Stimulated activated CD4-positive, alpha-beta T cell treated with anti-CD3 and anti-CD28 coated beads, Interleukin-2, amount 100 ng/mL, for 4 hours (primary cell): ENCODE data around the gene ZBTB26.
"Not testable (repeated sequence)": the region's sequence is repeated elsewhere in the genome, so short reads cannot be mapped to it uniquely, and the experiment has no call there.

Experiments
- DNase-seq: peaks from one replicate; pipeline ENCODE4 v3.0.0-alpha.2; 2020; ENCODE audit warnings: low read depth

ZBTB26 gene

DNA sequence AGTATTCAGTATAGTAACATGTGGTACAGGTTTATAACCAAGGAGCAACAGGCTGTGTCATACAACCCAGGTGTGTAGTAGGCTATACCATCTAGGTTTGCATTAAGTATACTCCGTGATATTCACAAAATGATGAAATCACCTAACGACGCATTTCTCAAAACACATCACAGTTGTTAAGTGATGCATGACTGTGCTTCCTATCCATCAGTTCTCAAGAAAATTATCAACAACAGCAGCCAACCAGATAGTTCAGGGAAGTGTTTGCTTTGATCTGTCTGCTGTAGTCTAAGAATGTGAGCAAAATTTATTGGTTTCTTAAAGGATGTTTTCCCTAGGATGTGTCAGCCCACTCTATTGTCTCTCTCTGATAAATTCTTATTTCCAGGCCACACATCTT, 7.4 kb downstream of the ZBTB26 start:
- DNase-seq = no peak

DNA sequence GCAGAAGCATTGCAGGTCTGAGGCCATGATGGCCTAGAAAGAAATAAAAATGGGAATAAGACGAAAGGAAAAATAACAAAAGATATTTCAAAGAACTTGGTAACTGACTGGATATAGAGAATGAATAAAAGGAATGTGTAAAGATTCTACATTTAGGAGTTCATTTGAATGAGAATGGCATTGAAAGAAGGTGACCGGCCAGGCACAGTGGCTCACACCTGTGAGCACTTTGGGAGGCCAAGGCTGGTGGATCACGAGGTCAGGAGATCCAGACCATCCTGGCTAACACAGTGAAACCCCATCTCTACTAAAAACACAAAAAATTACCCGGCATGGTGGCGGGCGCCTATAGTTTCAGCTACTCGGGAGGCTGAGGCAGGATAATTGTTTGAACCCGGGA, 8.6 kb downstream of the ZBTB26 start:
- DNase-seq = no peak

DNA sequence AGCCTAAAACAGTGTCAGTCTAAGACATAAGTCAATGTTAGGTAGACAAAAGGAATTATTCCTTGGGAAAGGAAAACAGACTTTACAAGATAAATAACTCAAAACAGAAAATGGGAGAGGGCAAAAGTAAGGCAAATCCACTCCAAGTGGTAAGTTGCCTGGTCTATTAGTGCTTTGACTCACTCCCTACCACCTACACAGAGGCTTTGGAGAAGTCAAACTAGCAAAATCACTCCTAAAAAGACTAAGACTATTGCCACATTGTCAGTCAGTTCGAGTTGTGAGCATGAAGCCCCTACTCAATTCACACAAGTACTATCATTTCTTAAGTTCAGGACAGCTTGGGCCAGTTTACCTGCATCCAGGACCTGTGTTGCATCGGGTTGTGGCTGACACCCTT, 13.0 kb downstream of the ZBTB26 start:
- no peak for DNase-seq

DNA sequence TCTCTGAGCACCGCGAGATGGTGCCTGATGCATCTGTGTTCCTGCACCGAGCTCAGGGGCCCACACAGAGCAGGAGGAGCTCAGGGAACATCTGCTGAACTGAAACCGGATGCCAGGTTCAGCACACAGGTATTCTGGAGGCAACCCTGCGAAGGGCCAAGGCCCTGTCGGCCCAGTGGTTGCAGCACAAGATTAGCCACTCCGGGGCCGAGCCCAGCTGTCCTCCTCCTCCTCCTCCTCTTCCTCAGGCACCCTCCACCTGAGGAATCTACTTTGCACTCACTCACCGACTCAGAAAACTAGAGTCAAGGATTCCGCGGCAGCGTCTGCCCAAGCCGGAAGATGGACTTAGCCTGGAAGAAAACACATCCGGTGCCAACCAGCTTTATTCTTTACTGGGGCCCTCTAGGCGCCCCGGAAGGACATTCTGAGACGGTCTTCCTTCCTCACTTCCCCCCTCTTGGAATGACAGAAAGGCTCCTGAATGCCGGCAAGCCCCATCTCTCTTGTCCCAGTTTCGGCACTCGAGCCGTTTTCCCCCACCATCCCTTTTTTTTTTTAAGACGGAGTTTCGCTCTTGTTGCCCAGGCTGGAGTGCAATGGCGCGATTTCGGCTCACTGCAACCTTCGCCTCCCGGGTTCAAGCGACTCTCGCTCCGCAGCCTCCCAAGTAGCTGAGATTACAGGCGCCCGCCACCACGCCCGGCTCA, 18.2 kb downstream of the ZBTB26 start, which contains the start of gene ZBTB6:
Gene ZBTB6 (minus strand): TSS at position 360 of the 710 bp plus-strand sequence. CDS start 1,251 bp downstream, outside the sequence.
- DNase-seq = peak; percentile 51

DNA sequence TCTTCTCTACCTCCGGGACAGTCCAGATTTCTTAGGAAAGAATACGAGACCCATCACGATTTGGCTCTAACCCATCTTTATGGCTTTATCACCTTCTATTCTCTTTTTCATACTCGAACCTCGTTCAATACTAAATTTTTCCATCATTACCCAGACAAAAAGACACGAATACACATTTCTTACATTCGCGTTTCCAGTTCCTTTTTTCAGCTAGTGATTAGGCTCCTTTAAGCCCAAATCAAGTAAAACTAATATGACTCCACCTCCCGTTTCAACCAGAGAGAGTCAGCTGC, 18.7 kb downstream of the ZBTB26 start:
- no peak for DNase-seq

DNA sequence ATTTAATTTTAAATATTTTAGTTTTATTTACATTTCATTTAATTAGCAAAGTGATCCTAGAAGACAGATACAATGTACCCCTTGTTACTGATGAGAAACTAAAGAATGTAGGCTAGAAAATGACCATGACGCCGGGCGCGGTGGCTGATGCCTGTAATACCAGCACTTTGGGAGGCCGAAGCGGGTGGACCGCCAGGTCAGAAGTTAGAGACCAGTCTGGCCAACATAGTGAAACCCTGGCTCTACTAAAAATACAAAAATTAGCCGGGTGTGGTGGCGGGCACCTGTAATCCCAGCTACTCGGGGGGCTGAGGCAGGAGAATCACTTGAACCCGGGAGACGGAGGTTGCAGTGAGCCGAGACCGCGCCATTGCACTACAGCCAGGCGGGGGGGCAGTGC, 25.2 kb downstream of the ZBTB26 start:
- not testable (repeated sequence) for DNase-seq

DNA sequence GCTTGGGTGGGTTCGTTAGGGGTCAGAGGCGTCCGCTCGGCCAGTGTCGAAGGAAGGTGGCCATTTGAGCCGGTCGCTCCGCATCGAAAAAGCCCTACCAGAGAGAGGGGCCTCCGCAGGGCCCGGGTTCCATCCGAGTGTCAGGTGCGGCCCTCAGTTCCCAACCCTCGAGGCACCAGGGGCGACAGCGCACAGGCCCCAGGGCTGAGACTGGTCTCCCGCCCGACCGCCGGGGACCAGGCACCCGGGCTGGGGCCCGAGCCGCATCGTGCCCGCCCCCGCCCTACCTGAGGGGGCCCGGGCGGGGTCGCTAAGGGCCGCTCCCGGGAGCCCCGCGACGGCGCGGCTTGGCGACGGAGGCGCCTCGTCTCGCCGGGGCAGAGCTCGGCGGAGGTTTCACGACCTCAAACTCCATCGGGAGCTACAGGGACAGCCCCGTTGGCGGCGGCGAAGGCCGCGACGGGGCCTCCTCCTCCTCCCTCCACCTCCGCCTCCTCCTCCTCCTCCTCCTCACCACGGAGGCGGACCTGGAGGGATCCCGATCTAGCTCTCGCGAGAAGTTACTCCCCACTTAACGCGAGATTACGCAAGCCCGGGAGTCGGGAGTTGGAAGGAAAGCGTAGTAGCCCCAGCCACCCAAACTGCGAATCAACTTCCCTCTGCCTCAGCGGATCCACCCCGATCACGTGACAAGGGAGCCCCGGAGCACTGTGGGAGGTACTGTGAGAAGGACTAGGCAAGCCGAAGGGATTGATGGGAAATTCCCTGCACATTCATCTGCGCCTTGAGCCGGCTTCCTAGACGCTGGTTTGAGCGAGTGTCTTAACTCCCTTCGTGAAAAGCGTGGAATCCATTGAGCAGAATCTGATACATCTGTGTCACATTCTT, 26.2 kb downstream of the ZBTB26 start, which contains the start of gene RC3H2:
Gene RC3H2 (minus strand): TSS at position 537 of the 888 bp plus-strand sequence. CDS start 7,850 bp downstream, outside the sequence.
- peak; percentile 97 for DNase-seq

DNA sequence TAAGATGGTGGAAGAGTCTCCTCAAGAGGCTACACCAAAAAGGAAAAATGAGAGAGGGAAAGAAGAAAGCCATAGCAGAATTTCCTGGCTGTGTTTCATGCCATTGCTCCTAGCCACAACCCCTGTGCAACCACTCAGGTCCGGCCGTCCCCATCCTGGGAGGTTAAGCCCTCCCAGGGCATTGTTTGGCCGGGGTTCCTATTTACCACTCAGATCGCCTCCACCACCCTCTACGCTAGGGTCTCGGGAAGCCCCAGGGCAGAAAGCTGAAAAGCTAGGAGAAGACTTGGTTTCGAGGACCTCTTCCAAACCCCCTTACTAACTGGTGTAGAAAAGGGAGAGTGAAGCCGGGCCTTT, 26.9 kb downstream of the ZBTB26 start:
- no peak for DNase-seq

DNA sequence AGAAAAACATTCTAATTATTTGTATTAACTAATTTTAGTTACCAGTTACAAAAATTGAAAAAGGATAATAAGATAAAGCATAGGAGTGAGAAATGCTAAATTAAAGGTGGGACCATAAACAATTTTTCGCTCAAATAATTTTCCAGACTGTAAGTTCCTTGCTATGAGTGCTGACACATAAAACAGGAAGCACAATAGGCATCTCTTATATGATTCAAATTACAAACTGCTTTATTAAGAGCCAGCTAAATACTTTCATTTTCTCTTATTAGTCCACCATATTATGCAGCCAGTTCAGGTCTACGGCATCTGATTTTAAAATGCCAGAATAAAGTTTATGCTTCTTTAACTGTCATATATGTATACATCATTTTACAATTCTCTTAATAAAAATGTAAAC, 30.5 kb downstream of the ZBTB26 start:
- DNase-seq = no peak

DNA sequence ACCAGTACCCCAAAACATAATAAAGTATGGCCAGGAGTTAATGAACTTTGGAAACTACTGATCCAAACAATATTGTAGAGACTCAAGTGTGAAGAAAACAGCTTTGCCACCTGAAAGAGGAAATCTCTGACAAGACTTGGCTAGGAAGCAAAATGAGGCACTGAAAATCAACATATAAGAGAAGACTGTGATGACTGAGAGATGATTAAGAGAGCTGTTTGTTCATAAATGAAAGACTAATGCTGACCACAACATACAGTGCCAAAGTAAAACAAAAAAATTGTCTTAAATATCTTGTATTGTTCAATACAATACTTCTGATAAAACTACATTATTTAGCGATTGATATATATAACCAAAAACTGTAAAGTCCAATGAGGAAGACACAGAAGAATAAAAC, 33.3 kb downstream of the ZBTB26 start:
- DNase-seq = no peak

DNA sequence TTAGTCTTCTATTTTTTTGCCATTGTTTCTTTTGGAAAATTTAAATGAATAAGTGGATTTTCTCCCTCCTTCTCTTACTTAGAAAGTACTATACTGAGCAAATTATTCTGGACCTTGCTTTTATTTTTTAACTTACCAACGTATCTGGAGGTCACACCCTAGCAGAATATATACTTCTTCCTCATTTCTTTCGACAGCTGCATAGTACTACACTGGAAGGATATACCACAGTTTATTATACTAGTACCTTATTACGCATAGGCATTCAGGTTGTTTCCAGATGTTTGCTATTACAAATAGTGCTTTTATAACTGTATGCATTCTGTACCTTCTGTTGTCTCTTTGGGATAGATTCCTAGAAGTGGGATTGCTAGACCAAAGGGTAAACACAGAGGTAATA, 42.8 kb downstream of the ZBTB26 start:
- DNase-seq = no peak

DNA sequence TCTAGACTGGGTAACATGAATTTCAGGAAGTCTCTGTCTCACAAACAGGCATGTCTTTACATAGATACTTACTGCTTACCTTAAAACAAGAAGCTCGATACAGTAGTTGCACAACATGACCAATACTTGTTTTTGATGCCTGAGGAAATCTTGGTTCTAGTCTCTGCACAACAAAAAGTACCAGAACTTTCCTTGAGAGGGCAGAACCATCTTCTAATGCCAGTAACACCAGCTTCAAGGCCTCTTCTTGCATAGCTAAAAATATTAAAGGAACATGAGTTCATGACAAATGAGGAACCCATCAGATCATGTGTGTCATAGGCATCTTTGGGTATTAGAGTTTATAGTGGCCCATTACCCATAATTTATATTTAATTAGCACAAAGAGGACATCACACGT, 48.2 kb downstream of the ZBTB26 start:
- no peak for DNase-seq

DNA sequence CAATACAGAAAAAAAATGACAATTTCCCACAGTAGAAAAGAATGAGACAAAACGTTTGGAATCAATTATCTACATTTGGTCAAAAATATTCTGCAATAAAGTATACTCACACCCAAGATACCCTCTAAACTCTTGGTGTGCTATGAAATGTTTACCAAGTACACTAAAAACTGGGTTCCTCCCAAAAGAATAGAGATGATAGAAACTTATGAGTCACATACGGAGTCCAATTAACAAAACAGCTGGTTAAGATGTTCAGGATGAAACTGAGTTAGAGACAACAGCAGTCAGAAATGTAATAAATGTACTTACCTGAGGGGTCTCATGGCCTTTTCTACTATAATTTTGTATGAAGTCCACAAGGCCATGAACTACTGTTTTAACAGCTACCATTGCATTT, 51.9 kb downstream of the ZBTB26 start:
- DNase-seq = no peak

DNA sequence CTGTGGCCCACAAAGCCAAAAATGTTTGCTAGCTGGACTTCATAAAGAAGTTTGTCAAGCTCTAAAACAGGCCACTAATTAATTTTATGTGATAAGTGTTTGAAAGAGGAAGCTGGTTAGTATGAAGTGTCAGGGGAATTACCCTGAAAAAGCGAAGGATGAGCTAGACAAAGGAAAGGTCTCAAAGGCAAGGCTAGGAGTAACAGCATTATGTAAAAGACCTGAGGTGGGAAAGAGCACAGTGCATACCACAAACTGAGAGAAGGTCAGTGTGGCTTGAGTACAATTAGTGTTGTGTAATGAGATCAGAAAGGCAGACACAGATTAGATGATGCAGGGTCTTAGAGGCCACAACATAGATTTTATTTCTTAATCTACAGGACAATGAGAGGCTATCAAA, 55.8 kb downstream of the ZBTB26 start:
- no peak for DNase-seq

DNA sequence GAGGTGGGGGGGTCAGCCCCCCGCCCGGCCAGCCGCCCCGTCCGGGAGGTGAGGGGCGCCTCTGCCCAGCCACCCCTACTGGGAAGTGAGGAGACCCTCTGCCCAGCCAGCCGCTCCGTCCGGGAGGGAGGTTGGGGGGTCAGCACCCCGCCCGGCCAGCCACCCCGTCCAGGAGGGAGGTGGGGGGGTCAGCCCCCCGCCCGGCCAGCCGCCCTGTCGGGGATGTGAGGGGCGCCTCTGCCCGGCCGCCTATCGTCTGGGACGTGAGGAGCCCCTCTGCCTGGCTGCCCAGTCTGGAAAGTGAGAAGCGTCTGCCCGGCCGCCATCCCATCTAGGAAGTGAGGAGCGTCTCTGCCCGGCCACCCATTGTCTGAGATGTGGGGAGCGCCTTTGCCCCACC, 64.0 kb downstream of the ZBTB26 start:
- not testable (repeated sequence) for DNase-seq

DNA sequence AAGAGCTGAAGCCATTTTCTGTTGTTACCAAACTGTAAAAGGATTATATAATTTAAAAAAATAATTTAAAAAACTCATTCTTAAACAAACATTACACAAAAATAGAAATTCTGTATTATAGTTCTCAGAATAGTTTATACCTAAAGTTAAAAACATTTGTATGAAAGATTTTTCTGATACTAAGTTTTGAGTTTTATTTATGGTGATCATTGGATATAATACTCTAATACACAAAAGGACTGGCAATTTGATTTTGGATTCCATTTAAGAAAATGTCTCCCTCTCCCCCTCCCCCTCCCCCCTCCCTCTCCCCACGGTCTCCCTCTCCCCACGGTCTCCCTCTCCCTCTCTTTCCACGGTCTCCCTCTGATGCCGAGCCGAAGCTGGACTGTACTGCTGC, 65.2 kb downstream of the ZBTB26 start:
- no peak for DNase-seq
